Right lobe of liver (tissue), 6 donors: Measurements from ENCODE around the gene WDR77. TPM values are rescaled to one million over a fixed set of nuclear protein-coding genes. Genes with fewer than 3 reads are reported as not detected.

Source experiments
- ATAC-seq, 4 donors: fragments of 200-7000 bp; cut with Tn5 transposase; one replicate each; pipeline ENCODE4 v1.9.1; 2020; ENCODE audit warnings: mild to moderate bottlenecking in 4 of 4, moderate library complexity in 4 of 4
- DNase-seq, 3 donors: peaks; one replicate each; pipeline ENCODE4 v3.0.0-alpha.2; 2020
- H3K27ac ChIP-seq, 3 donors: fragments of 200-600 bp; one replicate each; pipeline ENCODE4 v1.8.0; 2022
- H3K27me3 ChIP-seq, 2 donors: fragments of 200-600 bp; one replicate each; pipeline ENCODE4 v1.8.0; 2022
- H3K36me3 ChIP-seq, 4 donors: fragments of 200-600 bp; sonication (generic) in 1 of 4; one replicate each; pipeline versions ENCODE4 v1.5.1 to v1.8.0; 2017 to 2022; ENCODE audit warnings: control low read depth in 1 of 4
- H3K4me1 ChIP-seq, 4 donors: fragments of 200-600 bp; sonication (generic) in 1 of 4; one replicate each; pipeline versions ENCODE4 v1.5.1 to v1.8.0; 2017 to 2022; ENCODE audit warnings: control low read depth in 1 of 4
- H3K4me3 ChIP-seq, 3 donors: fragments of 200-600 bp; one replicate each; pipeline ENCODE4 v1.8.0; 2022
- H3K9me3 ChIP-seq, 4 donors: fragments of 200-600 bp; sonication (generic) in 1 of 4; one replicate each; pipeline versions ENCODE4 v1.5.1 to v1.8.0; 2017 to 2022; ENCODE audit warnings: control low read depth in 1 of 4
- CTCF ChIP-seq, 4 donors: fragments of 200-600 bp in 3 of 4; fragments of 450-650 bp in 1 of 4; IDR thresholded peaks; one replicate each; pipeline versions ENCODE4 v1.5.1 to v1.8.0; 2016 to 2022; ENCODE audit warnings: antibody characterized with exemption in 4 of 4, mild to moderate bottlenecking in 2 of 4
- POLR2A ChIP-seq: fragments of 450-650 bp; IDR thresholded peaks from one replicate; pipeline ENCODE4 v1.6.1; 2017; ENCODE audit warnings: antibody characterized with exemption, mild to moderate bottlenecking
- WGBS: methylation state at CpG from one replicate; pipeline ENCODE4 v1.1.6; 2018; ENCODE audit warnings: low coverage, low lambda C conversion rate; ENCODE audit not compliant: insufficient coverage; ENCODE audit errors: missing lambda C conversion rate; 5-methylcytosine and 5-hydroxymethylcytosine counted together
- intact Hi-C, 2 donors: fragments of 100-400 bp; cut with DNase I; formaldehyde crosslinking; loops; one replicate each; pipeline versions ENCODE4 v1.11.2 to v1.14.1; 2022
- total RNA-seq, 6 experiments: library from RNA; depleted of rRNA in 2 of 6; stranded (reverse); fragments of >200 nt in 2 of 6; fragmentation: NEBNext Ultra II Directional in 3 of 6; extraction: Animal tissue kit (Norgen Biotek cat#: 25700) in 3 of 6; gene quantifications; one replicate each; pipeline versions ENCODE4 v1.1.0 to v1.2.4, GENCODE V29; 2016 to 2023
- donor health status: DM: no; HTN: yes; CAD: no.
- donor health status: DM: no; HTN: no; CAD: no.
- donor health status: DM: no; HTN: no; CAD: no.
- donor health status: DM: no; HTN: yes; CAD: no.
- donor health status: DM: no; HTN: yes; CAD: no.

The WDR77 gene
- total RNA-seq, 6 experiments from 2014 or later = 11.4 to 27.3 (median 14.0) TPM

- WGBS = 72% methylated on average over 2 of the region's 2 CpGs
- Histone ChIP-seq H3K4me3 (no peak overlapping the region), H3K36me3 (no peaks in the 10 kb centered on the region), H3K27ac (no peak overlapping the region), H3K9me3 (no peaks in the 10 kb centered on the region), H3K27me3 (no peaks in the 10 kb centered on the region), H3K4me1 (peaks cover 0 to 8% (median 4%) of the 10 kb centered on the region in 4 donors)
- TF ChIP-seq POLR2A = no peak
- TF ChIP-seq CTCF (IDR thresholded peaks at IDR 0.05) = no peak
- ATAC-seq (no peak), DNase-seq (no peak)
- intact Hi-C loops = no loop called here
These were observed 36.2 kb downstream of the WDR77 start for GRCh38 chr1:111412839-111413238.

GRCh38 chr1:111407301-111407700, 41.8 kb downstream of the WDR77 start:
- ATAC-seq (no peak), DNase-seq (no peak)
- no peaks in the 10 kb centered on the region for H3K27me3 ChIP-seq
- H3K9me3 ChIP-seq = no peaks in the 10 kb centered on the region
- TF ChIP-seq POLR2A (no peak), CTCF (IDR thresholded peaks at IDR 0.05) (no peak)
- no peak overlapping the region for H3K27ac ChIP-seq
- H3K4me3 ChIP-seq = no peak overlapping the region
- WGBS = 62% methylated on average over 4 of the region's 6 CpGs
- H3K36me3 ChIP-seq = no peaks in the 10 kb centered on the region
- intact Hi-C loops = no loop called here
- H3K4me1 ChIP-seq = no peaks in the 10 kb centered on the region

GRCh38 chr1:111406321-111406768, 42.7 kb downstream of the WDR77 start:
- Histone ChIP-seq H3K27ac (no peak overlapping the region), H3K27me3 (no peaks in the 10 kb centered on the region), H3K9me3 (no peaks in the 10 kb centered on the region), H3K4me1 (no peaks in the 10 kb centered on the region), H3K4me3 (no peak overlapping the region), H3K36me3 (no peaks in the 10 kb centered on the region)
- ATAC-seq = peak; percentile 97 to 99 (median 98)
- TF ChIP-seq POLR2A (no peak), CTCF (IDR thresholded peaks at IDR 0.05) (no peak)
- DNase-seq = peak in 2 of 3 donors; percentile 33 to 65
- WGBS = 0% methylated on average over 2 of the region's 2 CpGs
- intact Hi-C loops = no loop called here

- WGBS = 81% methylated on average over 4 of the region's 4 CpGs
- Histone ChIP-seq H3K27ac (no peak overlapping the region), H3K4me1 (no peaks in the 10 kb centered on the region), H3K9me3 (no peaks in the 10 kb centered on the region), H3K4me3 (no peak overlapping the region), H3K27me3 (no peaks in the 10 kb centered on the region), H3K36me3 (no peaks in the 10 kb centered on the region)
- no peak for ATAC-seq
- no peak for TF ChIP-seq POLR2A
- no peak for TF ChIP-seq CTCF (IDR thresholded peaks at IDR 0.05)
- intact Hi-C loops = no loop called here
- no peak for DNase-seq
These were observed 44.5 kb downstream of the WDR77 start for GRCh38 chr1:111404588-111404987.

- Histone ChIP-seq H3K36me3 (no peaks in the 10 kb centered on the region), H3K9me3 (no peaks in the 10 kb centered on the region), H3K4me3 (no peak overlapping the region), H3K27ac (no peak overlapping the region), H3K4me1 (no peaks in the 10 kb centered on the region), H3K27me3 (no peaks in the 10 kb centered on the region)
- ATAC-seq = no peak
- intact Hi-C loops = no loop called here
- no peak for DNase-seq
- TF ChIP-seq CTCF (IDR thresholded peaks at IDR 0.05) = no peak
- no peak for TF ChIP-seq POLR2A
- 74% methylated on average over 5 of the region's 5 CpGs for WGBS
These were observed 47.0 kb downstream of the WDR77 start for GRCh38 chr1:111402083-111402482.
